HL-60/S4 treated with phorbol 12-myristate 13-acetate at 8.2 ng/mL for 4 days and 3 days (cell line): ENCODE measurements around the gene BUB1B.

Experiments used
- in situ Hi-C: fragments of 300-500 bp; cut with MboI; formaldehyde crosslinking; loops from 2 replicates; pipeline ENCODE4 v1.15.0; 2022; ENCODE audit warnings: low sequenced_read_pairs

Gene BUB1B

DNA sequence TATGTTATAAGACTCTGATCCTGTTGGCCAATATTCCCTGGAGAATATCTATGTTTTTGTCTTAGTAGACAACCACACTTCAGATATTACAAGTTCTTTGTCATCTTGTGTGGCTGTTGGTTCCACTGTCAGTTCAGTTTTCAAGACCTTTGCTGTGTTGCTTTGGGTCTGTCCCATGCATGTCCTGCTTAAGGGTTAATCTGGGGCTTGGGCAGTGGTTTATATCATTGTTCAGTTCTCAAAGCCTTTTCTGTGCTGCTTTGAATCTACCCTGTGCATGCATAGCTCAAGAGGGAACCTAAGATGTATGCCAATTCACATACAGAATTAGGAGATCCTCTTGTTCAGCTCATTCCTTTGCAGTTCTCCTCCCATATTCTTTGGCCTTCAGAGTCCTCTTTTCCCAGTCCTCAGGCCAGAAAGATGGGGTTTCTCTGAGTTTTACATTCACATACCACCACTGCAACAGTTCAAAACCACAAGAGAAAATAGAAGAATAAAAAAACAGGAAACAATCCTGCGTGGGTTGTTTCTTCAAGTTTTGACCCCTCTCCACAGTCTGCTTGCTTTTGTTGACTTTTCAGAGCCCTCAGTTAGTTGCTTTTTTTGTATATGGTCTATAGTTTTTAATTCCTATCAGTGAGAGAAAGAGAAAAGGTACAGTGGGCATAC, 21.6 kb downstream of the BUB1B start:
- in situ Hi-C loops, result loop anchor here (25.0 kb wide), 1 partner anchor 145 kb away; the partner anchor contains the start of gene SRP14

DNA sequence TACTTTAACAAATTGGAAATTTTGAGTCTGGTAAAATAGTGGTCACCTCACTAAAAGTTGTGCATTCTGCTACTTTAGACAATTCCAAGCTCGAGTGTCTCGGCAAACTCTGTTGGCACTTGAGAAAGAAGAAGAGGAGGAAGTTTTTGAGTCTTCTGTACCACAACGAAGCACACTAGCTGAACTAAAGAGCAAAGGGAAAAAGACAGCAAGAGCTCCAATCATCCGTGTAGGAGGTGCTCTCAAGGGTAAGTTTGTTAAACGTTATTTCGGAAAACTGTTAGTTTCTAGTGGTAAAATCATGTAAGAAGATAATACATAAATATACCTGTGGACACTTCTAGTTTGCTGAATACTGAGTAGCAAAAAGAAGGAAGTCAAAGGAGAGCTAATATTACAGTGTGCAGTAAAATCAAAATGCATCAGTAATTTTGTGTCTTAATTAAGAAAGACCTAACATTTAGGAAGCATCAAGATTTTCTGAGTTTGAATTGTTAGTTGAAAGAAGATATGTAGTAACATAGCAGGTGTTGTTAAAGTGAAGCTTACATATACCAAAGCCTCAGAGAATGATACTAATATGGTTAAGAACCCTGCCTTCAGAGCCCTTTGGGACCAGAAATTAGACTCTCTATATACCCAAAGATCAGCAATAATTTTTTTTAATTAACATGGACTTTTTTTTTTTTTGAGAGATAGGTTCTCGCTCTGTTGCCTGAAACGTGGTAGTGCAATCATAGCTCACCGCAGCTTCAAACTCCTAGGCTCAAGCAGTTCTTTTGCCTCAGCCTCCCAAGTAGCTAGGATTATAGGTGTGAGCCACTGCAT, 23.0 kb downstream of the BUB1B start:
- in situ Hi-C loops, result loop anchor here (25.0 kb wide), 1 partner anchor 147 kb away; the partner anchor contains the start of gene SRP14

DNA sequence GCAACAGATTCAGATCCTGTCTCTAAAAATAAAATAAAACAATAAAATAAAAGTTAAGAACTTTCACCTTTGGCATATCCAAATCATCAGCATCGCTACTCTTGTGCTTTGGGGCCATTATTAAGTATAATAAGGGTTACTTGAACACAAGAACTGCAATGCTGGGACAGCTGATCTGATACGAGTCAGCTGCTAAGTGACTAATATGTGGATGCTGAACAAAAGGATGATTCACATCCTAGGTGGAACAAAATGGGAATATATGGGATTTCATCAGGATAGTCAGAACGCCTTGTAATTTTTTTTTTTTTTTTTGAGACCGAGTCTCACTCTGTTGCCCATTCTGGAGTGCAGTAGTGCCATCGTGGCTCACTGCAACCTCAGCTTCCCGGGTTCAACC, 29.7 kb downstream of the BUB1B start:
- in situ Hi-C loops, result loop anchor here (25.0 kb wide), 1 partner anchor 153 kb away; the partner anchor contains the start of gene SRP14

DNA sequence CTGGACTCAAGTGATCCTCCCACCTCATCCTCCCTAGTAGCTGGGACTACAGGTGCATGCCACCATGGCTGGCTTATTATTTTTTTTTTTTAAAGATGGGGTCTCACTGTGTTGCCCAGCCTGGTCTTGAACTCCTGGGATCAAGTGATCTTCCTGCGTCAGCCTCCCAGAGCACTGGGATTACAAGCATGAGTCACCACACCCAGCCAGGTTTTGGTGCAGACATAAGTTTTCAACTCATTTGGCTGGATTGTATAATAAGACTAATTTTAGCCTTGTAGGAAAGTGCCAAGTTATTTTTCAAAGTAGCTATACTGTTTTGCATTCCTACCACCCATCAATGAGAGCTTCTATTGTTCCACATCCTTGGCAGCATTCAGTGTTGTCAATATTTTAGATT, 32.1 kb downstream of the BUB1B start:
- in situ Hi-C loops, result loop anchor here (25.0 kb wide), 1 partner anchor 156 kb away; the partner anchor contains the start of gene SRP14

DNA sequence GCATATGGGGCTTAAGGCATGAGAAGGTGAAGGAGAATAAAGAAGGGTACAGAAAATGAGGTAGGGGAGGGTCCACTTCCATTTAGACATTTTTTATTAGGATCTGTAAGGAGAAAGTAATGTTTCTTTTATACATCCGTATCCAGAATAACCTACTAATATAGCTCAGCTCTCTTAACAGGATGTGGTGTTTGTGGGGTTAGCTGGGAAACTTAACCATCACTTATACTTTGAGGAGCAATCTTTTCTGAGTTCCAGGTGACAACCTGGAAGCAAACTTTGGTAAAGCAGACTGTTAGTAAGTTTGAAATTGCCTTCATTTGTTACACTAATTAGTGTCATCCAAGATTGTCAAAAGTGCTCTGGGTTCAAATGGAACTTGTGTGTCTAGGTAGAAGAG, 36.6 kb downstream of the BUB1B start:
- in situ Hi-C loops, result loop anchor here (25.0 kb wide), 1 partner anchor 160 kb away; the partner anchor contains the start of gene SRP14

DNA sequence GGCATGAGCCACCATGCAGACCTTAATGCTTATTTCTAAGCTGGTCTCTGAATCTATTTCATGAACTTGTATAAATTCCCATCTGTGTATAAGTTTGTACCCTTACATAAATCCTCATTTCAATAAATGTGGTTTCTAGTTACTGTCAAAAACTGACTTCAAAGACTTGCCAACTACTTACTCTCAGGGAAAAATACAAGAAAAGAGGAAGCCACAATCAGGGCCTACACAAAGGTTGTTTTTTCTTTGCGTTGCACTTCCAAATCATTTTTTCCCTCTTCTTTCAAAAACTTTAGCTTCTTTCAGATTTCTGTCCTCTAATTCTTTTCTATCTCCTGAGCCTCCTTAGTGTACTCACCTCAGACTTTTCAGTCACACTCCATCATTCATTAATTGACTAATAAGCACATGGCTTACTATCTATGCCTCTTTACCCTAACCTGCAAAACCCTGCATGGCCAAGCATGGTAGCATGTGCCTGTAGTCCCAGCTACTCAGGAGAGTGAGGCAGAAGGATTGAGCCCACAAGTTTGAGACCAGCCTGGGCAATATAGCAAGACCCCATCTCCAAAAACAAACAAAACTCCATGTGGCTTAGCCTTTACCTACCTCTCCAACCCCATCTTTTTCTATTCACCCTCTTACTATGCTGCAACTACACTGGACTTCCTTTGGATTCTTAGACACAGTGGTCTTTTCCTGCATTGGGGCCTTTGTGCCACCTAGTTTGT, 37.7 kb downstream of the BUB1B start:
- in situ Hi-C loops, result loop anchor here (25.0 kb wide), 1 partner anchor 161 kb away; the partner anchor contains the start of gene SRP14

DNA sequence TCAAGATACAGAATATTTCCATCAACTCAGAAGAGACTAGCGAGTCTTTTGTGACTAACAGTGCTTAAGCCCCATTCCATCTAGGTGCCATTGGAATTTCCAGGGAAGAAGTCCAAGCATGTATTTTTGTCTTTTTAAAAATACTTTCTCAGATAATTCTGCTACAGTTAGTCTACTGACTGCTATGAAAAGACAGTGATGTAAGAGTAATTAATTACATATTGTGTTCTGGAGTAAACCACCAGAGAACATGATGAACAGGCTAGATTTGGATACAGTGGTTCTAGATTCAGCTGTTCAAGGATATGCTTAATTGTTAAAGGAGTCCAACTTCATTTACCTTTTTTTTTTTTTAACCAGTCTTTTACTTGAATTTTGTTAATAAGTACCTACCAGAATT, 43.2 kb downstream of the BUB1B start:
- in situ Hi-C loops, result no loop called here

DNA sequence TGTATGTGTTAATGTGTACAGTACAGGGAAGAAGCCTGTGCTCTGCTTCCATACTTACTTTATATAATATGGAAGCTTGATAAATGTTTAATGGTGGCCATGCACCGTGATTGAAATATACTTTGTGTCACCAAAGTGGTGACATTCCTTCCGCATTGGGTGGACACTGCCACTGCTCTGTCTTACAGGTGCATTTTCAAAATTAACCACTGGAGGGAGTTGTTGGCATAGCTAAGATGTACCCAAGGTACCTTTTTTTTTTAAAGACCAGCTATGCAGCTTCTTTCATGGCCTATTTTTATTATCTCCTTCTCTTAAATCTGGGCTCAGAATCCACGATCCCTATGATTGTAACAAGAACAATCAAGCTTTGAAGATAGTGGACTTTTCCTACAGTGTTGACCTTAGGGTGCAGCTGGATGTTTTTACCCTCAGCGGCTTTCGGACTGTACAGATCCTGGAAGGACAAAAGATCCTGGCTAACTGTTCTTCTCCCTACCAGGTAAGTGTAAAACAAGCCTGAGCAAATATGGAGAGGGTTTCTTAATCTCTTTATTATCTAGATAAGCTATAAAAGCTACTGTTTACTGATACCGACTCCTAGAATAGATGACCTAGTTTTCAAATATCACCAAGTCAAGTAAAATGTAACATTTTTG, 56.4 kb downstream of the BUB1B start:
- in situ Hi-C loops, result no loop called here

DNA sequence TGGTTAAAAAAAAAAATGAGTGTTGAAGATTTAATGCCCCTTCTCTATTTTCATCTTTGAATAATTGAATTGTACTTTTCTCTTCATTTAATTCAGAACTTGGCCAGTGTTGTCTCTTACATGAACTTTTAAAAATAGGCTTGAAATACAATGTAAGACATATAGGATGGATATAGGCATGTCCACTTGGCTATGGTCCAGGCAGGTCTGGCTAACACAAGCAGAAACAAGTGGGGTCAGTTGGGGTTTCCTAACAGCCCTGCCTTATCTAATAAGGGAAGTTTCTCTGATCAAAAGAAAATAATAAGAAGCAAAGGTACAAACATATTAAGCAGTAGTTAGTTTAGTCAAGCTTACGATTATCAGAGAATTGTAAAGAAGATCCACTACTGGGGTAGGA, 58.9 kb downstream of the BUB1B start:
- in situ Hi-C loops, result no loop called here

DNA sequence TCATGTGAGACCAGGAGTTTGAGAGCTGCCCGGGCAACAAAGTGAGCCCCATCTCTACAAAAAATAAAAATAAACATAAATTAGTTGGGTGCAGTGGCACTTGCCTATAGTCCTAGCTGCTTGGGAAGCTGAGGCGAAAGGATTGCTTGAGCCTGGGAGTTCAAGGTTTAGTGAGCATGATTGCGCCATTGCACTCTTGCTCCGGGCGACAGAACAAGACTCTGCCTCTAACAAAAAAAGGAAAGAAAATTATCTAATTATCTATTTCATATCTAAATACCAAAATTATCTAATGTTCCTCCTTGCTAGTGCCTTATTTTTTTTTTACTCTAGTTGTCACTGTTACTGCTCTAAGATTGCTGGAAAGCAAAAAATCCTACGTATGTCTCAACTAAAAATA, 61.3 kb downstream of the BUB1B start:
- in situ Hi-C loops, result no loop called here

DNA sequence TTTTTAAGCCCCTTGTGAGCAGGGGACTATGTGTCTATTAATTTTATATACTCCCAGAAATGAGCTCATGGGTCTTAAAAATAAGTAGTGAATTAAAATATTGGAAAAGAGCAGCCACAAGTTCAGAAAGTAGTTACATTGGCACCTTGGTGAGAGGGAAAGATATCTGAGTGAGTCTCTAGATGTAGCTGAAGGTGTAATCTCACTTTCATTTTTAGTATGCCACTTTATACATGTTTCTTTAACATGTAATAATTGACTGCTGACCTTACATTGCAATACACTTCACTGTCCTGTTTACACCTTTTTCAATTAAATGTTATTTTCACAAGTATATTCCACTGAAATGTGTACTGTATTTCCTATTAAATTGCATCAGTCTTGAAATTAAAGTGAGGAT, 65.9 kb downstream of the BUB1B start:
- in situ Hi-C loops, result no loop called here

DNA sequence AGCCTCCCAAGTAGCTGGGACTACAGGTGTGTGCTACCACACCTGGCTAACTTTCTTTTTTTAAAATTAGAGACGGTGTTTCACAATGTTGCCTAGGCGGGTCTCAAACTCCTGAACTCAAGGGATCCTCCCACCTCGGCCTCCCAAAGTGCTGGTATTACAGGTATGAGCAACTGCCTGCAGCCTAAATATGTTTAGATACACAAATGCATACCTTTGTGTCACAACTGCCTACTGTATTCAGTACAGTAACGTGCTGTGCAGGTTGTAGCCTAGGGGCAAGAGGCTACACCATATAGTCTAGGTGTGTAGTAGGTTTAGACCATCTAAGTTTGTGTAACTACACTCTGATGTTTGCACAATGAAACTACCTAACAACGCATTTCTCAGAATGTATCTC, 68.4 kb downstream of the BUB1B start:
- in situ Hi-C loops, result no loop called here

DNA sequence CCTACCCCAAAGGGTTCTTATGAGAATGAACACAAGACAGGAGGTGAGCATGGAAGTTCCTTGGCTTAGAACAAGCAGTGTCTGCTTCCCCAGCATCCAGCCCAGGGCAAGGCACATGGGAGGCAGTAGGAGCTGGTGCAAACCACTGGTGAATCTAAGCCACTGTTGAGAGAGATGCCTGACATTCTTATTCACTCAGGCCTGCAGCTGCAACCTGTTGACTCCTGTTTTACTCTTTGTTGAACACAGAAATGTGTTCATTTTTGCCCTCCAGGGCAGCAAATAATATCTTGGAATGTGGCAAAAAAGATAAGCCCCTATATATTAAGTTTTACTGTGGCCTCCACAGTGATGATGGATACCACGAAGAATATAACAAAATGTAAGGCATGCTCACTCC, 69.1 kb downstream of the BUB1B start:
- in situ Hi-C loops, result no loop called here

DNA sequence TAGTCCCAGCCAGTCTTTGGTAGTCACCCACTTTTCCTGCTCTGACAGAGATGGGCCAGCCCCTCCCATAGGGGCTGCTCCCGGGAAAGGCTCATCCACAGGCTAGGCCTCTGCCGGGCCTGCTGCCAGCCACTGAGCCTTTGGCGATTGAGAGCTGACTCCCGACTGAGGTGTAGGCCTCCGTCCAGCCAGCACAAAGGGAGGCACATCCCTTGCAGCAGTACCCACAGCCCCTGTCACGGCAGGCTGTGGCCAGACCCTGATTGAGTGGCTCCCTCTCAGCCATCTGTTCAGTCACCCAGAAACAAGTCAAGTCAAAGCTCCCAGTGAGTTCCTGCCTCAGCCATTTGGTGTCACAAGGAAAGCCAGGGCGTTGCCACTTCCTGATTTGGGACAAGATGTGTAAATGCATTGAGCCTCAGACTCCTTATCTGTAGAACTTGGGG, 71.8 kb downstream of the BUB1B start:
- in situ Hi-C loops, result no loop called here

DNA sequence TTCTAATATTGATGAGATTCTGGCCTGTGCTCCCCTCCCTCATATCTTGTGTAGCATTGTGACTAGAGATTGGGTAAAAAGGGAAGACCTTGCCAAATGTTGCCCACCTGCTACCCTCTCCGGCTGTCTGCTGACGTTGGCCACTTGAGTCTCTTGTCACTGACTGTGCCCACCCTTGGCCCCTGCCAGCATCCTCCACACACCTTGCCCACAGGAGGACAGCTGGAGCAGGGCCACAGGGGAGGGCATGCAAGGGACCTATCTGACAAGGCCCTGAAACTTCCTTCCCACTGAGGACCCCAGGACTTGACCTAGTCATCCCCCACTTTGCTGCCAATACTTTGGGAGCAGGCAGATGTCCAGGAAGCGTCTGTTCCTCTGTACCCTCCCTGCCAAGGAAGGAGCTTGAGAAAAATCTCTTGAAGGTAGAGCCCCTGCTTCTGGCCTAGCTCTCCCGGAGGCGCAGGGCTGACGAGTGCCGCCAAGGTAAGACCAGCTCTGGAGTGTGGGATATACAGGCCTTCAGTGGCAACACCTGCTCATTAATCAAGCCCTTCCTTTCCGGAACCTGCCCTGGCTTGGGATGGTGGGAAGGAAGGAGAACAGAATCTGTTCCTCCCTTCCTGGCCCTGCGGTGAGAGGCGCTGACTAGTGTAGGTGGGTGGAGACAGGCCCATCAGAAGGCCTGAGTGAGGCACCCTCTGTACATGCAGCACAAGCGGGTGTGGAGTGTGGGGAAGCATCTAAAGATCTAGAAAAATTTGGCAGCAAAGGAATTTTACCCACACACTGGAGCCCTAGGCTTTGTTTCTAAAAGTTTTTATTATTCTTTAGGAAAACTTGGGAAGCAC, 73.1 kb downstream of the BUB1B start:
- in situ Hi-C loops, result no loop called here

DNA sequence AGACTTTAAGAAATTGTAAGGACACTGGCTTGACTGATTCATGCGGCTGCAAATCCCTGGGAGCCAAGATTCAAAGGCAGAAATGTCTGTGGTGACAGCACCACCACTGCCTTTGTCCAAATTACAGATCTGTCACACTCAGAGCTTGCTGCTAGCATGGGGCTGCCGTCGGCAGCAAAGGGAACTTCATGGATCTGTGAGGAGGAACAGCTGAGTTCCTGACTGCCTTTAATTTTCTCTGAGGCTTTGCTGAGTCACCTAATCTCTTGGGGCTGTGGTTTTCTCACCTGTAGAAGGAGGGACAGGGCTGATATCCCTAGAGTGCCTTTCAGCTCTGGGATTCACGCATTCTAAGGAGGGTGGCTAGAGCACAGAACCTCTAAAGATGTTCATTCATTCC, 73.9 kb downstream of the BUB1B start:
- in situ Hi-C loops, result no loop called here

DNA sequence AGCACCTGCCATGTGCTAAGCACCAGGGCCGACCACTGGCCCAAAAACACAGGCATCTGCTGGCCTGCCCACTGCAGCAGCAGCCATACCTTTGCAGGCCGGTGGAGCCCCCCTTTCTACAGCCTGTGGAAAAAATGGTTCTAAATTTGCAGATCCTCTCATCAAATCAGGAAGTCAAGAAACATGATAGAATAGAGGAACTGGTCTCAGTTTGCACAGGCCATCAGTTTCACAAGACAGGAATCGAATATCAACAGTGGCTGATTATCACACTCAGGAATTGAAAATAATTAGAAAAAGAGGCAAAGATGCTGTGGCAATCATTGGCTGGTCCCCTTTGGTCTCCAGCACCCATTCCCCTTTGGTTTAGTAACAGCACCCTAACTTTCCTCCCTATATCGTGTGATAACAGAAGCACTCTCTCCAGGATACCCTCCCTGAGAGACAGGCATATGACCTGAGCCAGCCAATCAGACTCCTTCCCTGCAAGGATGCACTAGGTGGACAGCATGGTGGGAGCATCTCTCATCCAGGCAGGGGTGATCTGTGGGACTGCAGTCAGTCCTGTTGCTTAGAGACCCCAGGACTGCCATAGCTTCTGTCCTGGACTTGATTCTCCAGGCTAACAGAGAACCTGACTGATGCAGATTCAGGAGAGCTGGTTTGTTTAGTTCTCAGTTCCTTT, 74.5 kb downstream of the BUB1B start:
- in situ Hi-C loops, result no loop called here

DNA sequence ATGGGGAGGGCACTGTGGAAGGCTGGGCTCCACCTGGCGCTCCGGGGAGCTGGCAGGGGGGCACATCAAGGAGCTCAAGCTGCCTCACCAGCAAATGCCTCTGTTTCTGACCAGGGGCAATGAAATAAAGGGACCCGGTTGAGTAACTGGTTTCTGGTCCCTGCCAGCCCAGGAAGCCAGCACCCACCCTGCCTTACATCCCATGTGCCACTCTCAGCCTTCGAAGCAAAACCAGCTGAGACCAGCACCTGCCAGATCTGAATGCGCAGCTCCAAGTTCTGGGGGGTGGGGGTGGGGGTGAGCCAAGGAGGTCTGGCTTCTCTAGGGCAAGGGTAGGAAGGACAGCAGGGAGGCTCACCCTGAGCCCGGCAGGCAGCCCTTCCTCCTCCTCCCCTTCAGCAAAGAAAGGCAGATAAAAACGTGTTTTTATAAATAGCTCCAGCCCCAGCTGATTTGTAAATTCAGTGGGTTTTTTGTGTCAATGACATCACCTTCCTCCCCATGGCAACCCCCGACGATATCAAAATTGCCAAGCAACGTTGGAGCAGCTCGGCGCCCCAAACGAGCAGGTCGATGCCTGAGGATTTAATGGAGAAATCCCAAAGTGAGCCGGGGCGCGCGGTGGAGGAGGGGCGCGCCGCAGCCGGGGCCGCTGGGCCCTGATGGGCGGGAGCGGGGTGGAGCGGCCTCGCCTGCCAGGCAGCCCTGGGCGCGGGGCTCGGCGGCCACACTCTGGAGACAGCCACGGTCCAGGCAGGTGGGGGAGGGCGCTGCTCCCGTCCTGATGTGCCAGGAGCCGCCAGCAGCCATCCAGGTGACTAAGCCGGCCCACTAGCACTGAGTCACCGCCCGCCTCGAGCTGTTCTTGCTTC, 77.9 kb downstream of the BUB1B start, which contains the start of gene PAK6:
TSS of gene PAK6 (plus strand) at position 532 of the 872 bp plus-strand sequence. CDS start 25,723 bp downstream, outside the sequence.
- in situ Hi-C loops, result no loop called here
